GM21786 (cell line): ENCODE data around the gene BORCS8.
A peak's percentile ranks its signal among the peaks of the same experiment; 100 is the strongest.
"Not testable (repeated sequence)": the region's sequence is repeated elsewhere in the genome, so short reads cannot be mapped to it uniquely, and the experiment has no call there.

Experiments used
- ATAC-seq: cut with Tn5 transposase; IDR thresholded peaks from one replicate; pipeline ENCODE4 v1.9.1; 2021; ENCODE audit not compliant: unreplicated experiment

The BORCS8 gene

GRCh38 chr19:19152668-19153384, 39.1 kb downstream of the BORCS8 start:
- no peak for ATAC-seq

- peak; percentile 79 for ATAC-seq
Measured at GRCh38 chr19:19151418-19151817, 40.5 kb downstream of the BORCS8 start.

GRCh38 chr19:19149435-19149834, 42.5 kb downstream of the BORCS8 start:
- ATAC-seq, result no peak

GRCh38 chr19:19148504-19148903, 43.4 kb downstream of the BORCS8 start:
- not testable (repeated sequence) for ATAC-seq

- no peak for ATAC-seq
Measured at GRCh38 chr19:19147344-19147743, 44.6 kb downstream of the BORCS8 start.

GRCh38 chr19:19146865-19147264, 45.1 kb downstream of the BORCS8 start:
- ATAC-seq, result no peak

- no peak for ATAC-seq
Measured at GRCh38 chr19:19145684-19146608, 46.0 kb downstream of the BORCS8 start.

GRCh38 chr19:19145281-19145680, 46.7 kb downstream of the BORCS8 start:
- no peak for ATAC-seq

GRCh38 chr19:19142347-19142746, 49.6 kb downstream of the BORCS8 start:
- ATAC-seq, result no peak

GRCh38 chr19:19140476-19140875, 51.5 kb downstream of the BORCS8 start:
- ATAC-seq, result no peak

GRCh38 chr19:19139876-19140229, 52.1 kb downstream of the BORCS8 start:
- no peak for ATAC-seq

GRCh38 chr19:19138109-19138981, 53.6 kb downstream of the BORCS8 start, which contains the start of gene TMEM161A:
TSS of gene TMEM161A (minus strand) at chr19:19138478. CDS start at chr19:19138428, 50 bp downstream.
- peak; percentile 96 for ATAC-seq

GRCh38 chr19:19137556-19138108, 54.3 kb downstream of the BORCS8 start:
- ATAC-seq, result no peak

GRCh38 chr19:19135713-19136112, 56.2 kb downstream of the BORCS8 start:
- not testable (repeated sequence) for ATAC-seq

- no peak for ATAC-seq
Measured at GRCh38 chr19:19134687-19135158, 57.2 kb downstream of the BORCS8 start.

- no peak for ATAC-seq
Measured at GRCh38 chr19:19133985-19134384, 58.0 kb downstream of the BORCS8 start.

- no peak for ATAC-seq
Measured at GRCh38 chr19:19132912-19133311, 59.0 kb downstream of the BORCS8 start.

GRCh38 chr19:19131989-19132388, 60.0 kb downstream of the BORCS8 start:
- no peak for ATAC-seq
